GM12873 (cell line): Measurements from ENCODE around the gene BCAP31.

Experiments used
- CTCF ChIP-seq: IDR thresholded peaks from 2 replicates; pipeline ENCODE4 v1.5.1; 2012; ENCODE audit warnings: low read depth, mild to moderate bottlenecking, moderate library complexity, low read length, control low read depth; ENCODE audit not compliant: insufficient read depth; ENCODE audit errors: missing control alignments

Gene BCAP31

GRCh38 chrX:153701706-153702105, 22.5 kb downstream of the BCAP31 start:
- no peak for TF ChIP-seq CTCF

GRCh38 chrX:153700967-153701366, 23.2 kb downstream of the BCAP31 start:
- no peak for TF ChIP-seq CTCF

- no peak for TF ChIP-seq CTCF
Measured at GRCh38 chrX:153700376-153700945, 23.7 kb downstream of the BCAP31 start.

GRCh38 chrX:153697924-153698865, 26.0 kb downstream of the BCAP31 start:
- no peak for TF ChIP-seq CTCF

GRCh38 chrX:153696100-153696499, 28.1 kb downstream of the BCAP31 start:
- no peak for TF ChIP-seq CTCF

GRCh38 chrX:153694687-153695270, 29.4 kb downstream of the BCAP31 start:
- no peak for TF ChIP-seq CTCF
